OCI-LY7 (cell line): Measurements from ENCODE around the gene MICAL3.

Experiments
- EZH2phosphoT487 ChIP-seq: fragments of 200-600 bp; sonication (generic); IDR thresholded peaks from 2 replicates; pipeline ENCODE4 v1.6.1; 2018; ENCODE audit warnings: low read depth, borderline replicate concordance, mild to moderate bottlenecking, mixed run types, antibody characterized with exemption, low read length, moderate library complexity, mixed read lengths
- TF ChIP-seq, protein P1 (sequence below): fragments of 200-600 bp; sonication (generic); conservative IDR thresholded peaks from 2 replicates; pipeline ENCODE4 v1.5.1; 2014; ENCODE audit warnings: mild to moderate bottlenecking, antibody characterized with exemption, low read length, moderate library complexity, mixed read lengths

DNA sequence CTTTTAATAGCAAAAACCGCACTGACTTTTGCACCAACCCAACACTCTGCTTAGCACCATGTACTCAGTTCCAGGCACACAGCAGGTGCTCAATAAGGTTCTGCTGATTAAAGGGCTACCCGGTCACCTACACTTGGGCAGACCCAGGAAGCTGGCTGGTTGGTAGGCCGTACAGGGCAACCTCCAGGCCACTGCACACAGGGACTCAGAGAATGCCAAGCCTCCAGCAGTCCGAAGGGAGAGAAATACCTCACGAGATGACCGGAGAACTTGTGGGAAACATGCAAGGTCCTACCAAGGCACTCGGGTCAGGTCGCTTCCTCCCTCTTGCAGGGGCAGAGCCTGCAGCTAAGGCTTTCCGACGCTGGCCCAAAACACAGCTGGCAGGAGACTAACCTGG is 109.2 kb downstream of the MICAL3 start:
- TF ChIP-seq, protein P1, sequence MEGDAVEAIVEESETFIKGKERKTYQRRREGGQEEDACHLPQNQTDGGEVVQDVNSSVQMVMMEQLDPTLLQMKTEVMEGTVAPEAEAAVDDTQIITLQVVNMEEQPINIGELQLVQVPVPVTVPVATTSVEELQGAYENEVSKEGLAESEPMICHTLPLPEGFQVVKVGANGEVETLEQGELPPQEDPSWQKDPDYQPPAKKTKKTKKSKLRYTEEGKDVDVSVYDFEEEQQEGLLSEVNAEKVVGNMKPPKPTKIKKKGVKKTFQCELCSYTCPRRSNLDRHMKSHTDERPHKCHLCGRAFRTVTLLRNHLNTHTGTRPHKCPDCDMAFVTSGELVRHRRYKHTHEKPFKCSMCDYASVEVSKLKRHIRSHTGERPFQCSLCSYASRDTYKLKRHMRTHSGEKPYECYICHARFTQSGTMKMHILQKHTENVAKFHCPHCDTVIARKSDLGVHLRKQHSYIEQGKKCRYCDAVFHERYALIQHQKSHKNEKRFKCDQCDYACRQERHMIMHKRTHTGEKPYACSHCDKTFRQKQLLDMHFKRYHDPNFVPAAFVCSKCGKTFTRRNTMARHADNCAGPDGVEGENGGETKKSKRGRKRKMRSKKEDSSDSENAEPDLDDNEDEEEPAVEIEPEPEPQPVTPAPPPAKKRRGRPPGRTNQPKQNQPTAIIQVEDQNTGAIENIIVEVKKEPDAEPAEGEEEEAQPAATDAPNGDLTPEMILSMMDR, result no peak
- no peak for TF ChIP-seq EZH2phosphoT487
